ENCODE results near the gene FETUB. TPM values are rescaled to one million over a fixed set of nuclear protein-coding genes. Genes with fewer than 3 reads are reported as not detected.

The FETUB gene
- total and polyA plus RNA-seq, 4 donors: not detected

DNA sequence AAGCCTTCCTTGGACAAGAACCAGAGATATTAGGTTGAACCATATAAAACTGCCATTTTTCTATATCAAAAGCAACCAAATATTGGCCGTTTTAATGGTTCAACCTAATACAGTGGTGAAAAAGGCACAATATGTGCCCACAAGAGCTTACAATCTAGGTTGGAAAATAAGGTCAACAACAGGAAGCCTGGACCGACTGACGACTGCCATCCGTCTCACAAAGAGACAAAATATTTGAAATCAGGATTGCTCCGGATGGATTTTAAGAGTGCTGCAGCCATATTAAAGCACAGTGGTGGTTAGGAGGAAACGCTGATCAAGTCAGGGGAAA lies 26.0 kb upstream of the FETUB start:
- no peaks in the 10 kb centered on the region for H3K9me3 ChIP-seq (ENCODE audit: control insufficient read depth in 4 of 4, insufficient read depth in 3 of 4, low read length in 3 of 4)
- H3K4me3 ChIP-seq: no peak overlapping the region
- no peak overlapping the region for H3K9ac ChIP-seq (ENCODE audit: insufficient read depth in 1 of 2, low read length in 2 of 2)
- no peak overlapping the region for H3K27ac ChIP-seq (ENCODE audit: low read depth in 1 of 2, low read length in 1 of 2)
- H3K36me3 ChIP-seq (ENCODE audit: control insufficient read depth in 4 of 4, insufficient read depth in 4 of 4, low read length in 4 of 4): no peaks in the 10 kb centered on the region
- DNase-seq (no peak), ATAC-seq (ENCODE audit: insufficient read depth, low FRiP score) (no peak)
- peaks cover 0 to 4% (median 0%) of the 10 kb centered on the region in 3 donors for H3K27me3 ChIP-seq (ENCODE audit: control insufficient read depth in 3 of 3, insufficient read depth in 3 of 3, low read length in 2 of 3)
- WGBS, 2 donors: 32 to 38% methylated on average over 6 of the region's 6 CpGs
- no peaks in the 10 kb centered on the region for H3K4me1 ChIP-seq (ENCODE audit: control insufficient read depth in 5 of 5, insufficient read depth in 5 of 5, low read length in 5 of 5)
- TF ChIP-seq, protein P1, sequence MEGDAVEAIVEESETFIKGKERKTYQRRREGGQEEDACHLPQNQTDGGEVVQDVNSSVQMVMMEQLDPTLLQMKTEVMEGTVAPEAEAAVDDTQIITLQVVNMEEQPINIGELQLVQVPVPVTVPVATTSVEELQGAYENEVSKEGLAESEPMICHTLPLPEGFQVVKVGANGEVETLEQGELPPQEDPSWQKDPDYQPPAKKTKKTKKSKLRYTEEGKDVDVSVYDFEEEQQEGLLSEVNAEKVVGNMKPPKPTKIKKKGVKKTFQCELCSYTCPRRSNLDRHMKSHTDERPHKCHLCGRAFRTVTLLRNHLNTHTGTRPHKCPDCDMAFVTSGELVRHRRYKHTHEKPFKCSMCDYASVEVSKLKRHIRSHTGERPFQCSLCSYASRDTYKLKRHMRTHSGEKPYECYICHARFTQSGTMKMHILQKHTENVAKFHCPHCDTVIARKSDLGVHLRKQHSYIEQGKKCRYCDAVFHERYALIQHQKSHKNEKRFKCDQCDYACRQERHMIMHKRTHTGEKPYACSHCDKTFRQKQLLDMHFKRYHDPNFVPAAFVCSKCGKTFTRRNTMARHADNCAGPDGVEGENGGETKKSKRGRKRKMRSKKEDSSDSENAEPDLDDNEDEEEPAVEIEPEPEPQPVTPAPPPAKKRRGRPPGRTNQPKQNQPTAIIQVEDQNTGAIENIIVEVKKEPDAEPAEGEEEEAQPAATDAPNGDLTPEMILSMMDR (IDR thresholded peaks at IDR 0.05; ENCODE audit: control extremely low read depth, extremely low read depth): no peak

DNA sequence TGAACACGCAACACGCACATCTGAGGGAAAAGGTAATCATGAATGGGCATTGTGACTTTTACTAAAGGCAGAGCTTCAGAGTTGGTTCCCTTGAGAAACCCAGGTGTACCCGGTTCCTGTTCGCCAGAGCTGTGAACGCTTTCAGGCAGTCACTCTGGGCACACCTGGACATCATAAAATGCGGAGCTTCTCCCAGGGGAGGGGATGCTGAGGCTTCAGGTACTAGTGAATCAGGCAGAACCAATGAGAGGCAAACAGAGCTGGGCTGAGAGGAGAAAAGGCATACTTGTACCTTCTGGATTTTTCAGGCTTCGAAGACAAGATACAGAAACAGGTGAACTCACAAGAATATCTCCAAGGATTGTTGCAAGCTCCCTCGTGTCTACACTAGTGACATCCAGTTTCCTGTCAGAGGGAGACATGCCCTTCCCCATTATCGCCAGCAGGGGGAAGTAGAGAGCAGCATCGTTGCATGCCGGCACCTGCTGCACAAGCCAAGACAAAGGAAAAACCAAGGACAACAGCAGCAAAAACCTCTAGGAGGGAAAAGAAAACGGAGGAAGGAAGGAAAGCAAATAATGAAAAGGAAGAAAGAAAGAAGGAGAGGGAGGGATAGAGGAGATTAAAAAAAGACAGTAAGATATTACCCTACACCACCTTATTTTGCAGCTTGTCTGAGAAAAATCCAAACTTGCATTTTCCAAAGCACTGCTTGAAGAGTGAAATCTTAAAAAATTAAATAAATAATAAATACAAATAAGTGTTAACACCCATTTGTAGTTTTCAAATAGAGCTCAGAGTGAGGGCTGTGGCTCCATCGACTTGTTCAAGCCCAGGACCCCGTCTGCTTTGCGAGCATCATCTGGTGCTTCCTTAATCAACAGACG lies 25.4 kb upstream of the FETUB start:
- WGBS, 2 donors: 33% methylated on average over 16 of the region's 16 CpGs
- H3K4me3 ChIP-seq: no peak overlapping the region
- H3K9ac ChIP-seq (ENCODE audit: insufficient read depth in 1 of 2, low read length in 2 of 2): no peak overlapping the region
- DNase-seq: peak; percentile 76 to 82 (median 78)
- H3K27ac ChIP-seq (ENCODE audit: low read depth in 1 of 2, low read length in 1 of 2): no peak overlapping the region
- H3K4me1 ChIP-seq (ENCODE audit: control insufficient read depth in 5 of 5, insufficient read depth in 5 of 5, low read length in 5 of 5): no peaks in the 10 kb centered on the region
- no peaks in the 10 kb centered on the region for H3K9me3 ChIP-seq (ENCODE audit: control insufficient read depth in 4 of 4, insufficient read depth in 3 of 4, low read length in 3 of 4)
- peaks cover 0 to 4% (median 0%) of the 10 kb centered on the region in 3 donors for H3K27me3 ChIP-seq (ENCODE audit: control insufficient read depth in 3 of 3, insufficient read depth in 3 of 3, low read length in 2 of 3)
- no peaks in the 10 kb centered on the region for H3K36me3 ChIP-seq (ENCODE audit: control insufficient read depth in 4 of 4, insufficient read depth in 4 of 4, low read length in 4 of 4)
- peak; percentile 74 for ATAC-seq (ENCODE audit: insufficient read depth, low FRiP score)
- TF ChIP-seq, protein P1 (IDR thresholded peaks at IDR 0.05; ENCODE audit: control extremely low read depth, extremely low read depth): peak; percentile 92

DNA sequence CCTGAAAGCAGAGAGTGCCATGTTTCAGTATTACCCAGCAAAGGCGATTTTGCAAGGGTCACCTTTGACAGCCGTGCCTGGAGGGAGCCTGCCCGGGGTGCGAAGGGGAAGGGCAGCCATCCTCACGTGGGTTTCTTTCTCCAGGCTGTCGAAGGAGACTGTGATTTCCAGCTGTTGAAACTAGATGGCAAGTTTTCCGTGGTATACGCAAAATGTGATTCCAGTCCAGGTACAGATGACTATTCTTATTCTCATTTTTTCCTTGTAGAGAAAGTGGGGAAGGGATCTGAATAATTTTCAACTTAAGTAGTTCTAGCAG lies 23.9 kb upstream of the FETUB start:
- Histone ChIP-seq H3K36me3 (ENCODE audit: control insufficient read depth in 4 of 4, insufficient read depth in 4 of 4, low read length in 4 of 4) (no peaks in the 10 kb centered on the region), H3K9me3 (ENCODE audit: control insufficient read depth in 4 of 4, insufficient read depth in 3 of 4, low read length in 3 of 4) (no peaks in the 10 kb centered on the region), H3K9ac (ENCODE audit: insufficient read depth in 1 of 2, low read length in 2 of 2) (no peak overlapping the region), H3K4me3 (no peak overlapping the region), H3K27ac (ENCODE audit: low read depth in 1 of 2, low read length in 1 of 2) (no peak overlapping the region), H3K4me1 (ENCODE audit: control insufficient read depth in 5 of 5, insufficient read depth in 5 of 5, low read length in 5 of 5) (no peaks in the 10 kb centered on the region), H3K27me3 (ENCODE audit: control insufficient read depth in 3 of 3, insufficient read depth in 3 of 3, low read length in 2 of 3) (peaks cover 0 to 4% (median 0%) of the 10 kb centered on the region in 3 donors)
- 86 to 87% methylated on average over 8 of the region's 8 CpGs for WGBS, 2 donors
- ATAC-seq (ENCODE audit: insufficient read depth, low FRiP score): no peak
- no peak for DNase-seq
- TF ChIP-seq, protein P1 (IDR thresholded peaks at IDR 0.05; ENCODE audit: control extremely low read depth, extremely low read depth): no peak
